Kasumi-1 (cell line): ENCODE measurements around the gene NPHP4.

Experiments
- DNase-seq, 2 experiments: peaks; one replicate each; lab custom pipeline; 2025; lab: John Stamatoyannopoulos, UW

The NPHP4 gene

GRCh38 chr1:5989731-5990271 is 2.4 kb downstream of the NPHP4 start:
- DNase-seq, result no peak

- DNase-seq, result no peak
Measured at GRCh38 chr1:5989286-5989605, 3.0 kb downstream of the NPHP4 start.

- DNase-seq, result no peak
Measured at GRCh38 chr1:5988596-5989285, 3.5 kb downstream of the NPHP4 start.

DNA sequence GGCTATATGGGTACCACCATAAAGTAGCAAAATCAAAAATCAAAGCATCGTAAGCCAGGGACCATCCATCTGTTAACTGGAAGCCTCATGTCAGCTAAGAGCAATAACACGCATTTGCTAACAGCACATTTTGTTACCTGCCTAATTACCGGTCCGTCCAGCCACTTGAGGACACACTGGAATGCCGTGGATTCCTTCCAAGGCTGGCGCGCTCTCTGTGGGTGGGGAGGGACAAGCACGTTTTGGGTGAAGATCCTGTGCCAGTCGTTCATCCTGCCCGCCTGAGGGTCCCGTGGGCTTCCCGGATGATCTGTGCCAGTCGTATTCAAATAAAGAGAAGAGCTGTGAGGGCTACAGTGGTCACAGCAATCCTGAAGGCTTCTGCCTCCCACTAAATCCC is 6.2 kb downstream of the NPHP4 start:
- no peak for DNase-seq

DNA sequence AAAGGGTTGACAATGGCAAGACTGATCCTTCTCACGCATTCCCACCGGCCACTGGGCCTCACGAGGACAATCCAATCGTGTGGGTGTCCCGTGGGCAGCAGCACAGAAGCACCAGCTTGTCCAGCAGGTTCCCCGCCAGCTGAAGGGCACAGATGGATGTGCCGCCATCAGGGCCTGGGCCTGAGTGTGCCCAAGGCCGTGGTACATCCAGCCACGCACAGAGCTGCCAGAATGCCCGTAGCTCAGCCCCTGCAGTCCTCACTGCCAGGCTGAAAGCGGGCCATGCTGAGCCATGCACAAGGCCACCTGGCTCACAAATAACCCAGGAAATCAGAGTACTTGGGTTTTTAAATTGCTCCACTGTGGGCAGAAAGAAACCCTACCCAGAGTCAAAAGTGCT is 7.0 kb downstream of the NPHP4 start:
- no peak for DNase-seq

DNA sequence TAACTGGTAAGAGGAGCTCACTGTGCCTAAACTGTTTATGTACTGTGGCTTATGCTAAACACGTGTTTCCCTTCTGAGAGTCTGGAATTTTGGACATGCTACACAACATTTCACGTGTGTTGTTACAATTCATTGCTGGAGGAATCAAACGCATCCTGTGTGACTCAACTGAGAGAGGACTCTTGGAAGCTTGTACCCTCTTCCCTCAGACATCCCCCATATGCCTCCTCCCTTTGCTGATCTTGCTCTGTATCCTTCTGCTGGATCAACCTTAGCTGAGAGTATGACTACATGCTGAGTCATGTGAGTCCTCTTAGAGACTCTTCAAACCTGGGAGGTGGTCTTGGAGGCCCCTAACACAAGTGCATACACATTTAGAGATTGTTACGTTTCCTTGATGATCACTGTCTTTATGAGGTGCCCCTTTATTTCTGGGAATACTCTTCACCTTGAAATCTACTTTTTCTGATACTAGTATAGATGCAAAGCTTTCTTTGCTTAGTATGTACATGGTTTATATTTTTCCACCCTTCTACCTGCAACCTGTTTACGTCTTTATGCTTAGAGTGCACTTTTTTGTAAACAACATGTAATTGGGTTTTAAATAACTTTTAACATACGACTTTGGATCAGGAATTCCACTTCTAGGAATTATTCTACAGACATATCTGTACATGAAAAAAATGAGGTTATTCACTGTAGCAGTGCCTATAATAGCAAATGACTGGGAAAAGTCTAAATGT is 8.7 kb downstream of the NPHP4 start:
- DNase-seq, result no peak

GRCh38 chr1:5982868-5983267 is 9.4 kb downstream of the NPHP4 start:
- no peak for DNase-seq

DNA sequence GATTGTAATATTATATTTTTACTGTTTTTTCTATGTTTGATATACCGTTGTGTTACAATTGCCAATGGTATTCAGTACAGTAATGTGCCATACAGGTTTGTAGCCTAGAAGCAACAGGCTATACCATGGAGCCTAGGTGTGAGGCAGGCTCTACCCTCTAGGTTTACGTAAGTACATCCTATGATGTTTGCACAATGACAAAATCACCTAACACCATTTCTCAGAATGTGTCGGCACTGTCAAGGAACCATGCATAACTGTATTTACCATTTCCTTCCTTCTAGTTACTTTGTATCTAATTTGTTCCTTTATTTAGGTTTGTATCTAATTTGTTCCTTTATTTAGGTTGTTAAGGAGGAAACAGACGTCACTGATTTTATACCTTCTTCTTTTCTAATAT is 9.9 kb downstream of the NPHP4 start:
- no peak for DNase-seq

DNA sequence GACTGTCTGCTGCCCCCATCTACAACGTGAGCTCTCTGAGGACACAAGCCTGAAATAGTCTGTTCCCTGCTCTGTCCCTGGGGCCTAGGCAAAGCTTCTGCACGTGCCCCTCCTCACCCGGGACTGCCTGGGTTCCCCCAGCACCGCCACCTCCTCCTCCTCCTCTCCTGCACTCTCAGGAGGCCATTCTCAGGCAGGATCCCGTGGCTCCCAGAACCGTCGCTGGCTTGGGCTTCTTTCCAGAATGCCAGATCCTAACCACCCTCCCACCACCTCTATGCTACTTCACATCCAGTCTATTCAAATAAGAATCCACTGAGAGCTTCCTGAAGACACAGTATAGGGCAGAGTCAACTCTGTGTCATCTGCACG is 11.2 kb downstream of the NPHP4 start:
- no peak for DNase-seq

- peak; percentile 39 to 47 for DNase-seq
Measured at GRCh38 chr1:5980314-5981008, 11.8 kb downstream of the NPHP4 start.

DNA sequence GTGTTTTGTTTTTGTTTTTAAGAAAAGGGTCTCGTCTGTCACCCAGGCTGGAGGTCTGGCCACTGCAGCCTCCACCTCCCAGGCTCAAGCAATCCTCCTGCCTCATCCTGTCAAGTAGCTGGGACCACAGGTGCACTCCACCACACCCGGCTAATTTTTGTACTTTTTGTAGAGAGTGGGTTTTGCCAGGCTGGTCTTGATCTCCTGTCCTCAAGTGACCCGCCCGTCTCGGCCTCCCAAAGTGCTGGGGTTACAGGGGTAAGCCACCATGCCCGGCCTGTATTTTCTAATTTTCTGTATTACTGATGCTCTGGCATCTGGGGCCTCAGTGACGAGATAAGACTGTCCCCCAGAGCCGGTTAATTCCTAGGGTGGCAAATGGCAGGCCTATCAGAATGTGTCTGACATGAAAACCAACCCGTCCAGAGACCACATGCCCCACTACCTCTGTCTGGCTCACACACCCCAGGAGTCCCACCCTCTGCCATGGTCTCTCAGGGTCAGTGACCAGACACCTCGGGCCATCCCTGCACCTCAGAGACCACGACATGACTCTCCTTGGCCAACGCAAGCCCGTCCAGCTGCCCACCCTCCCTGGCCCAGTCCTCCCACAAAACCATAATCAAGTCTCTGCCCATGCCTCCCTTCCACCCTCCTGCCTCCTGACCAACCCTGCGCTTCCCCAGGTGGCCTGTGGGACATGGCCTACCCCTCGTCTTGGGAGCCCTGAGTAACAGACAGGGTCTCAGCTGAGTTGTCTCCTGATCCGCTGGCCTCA is 12.5 kb downstream of the NPHP4 start:
- DNase-seq, result no peak

GRCh38 chr1:5978452-5978851 is 13.8 kb downstream of the NPHP4 start:
- DNase-seq, result no peak

GRCh38 chr1:5977494-5978444 is 14.5 kb downstream of the NPHP4 start:
- no peak for DNase-seq

DNA sequence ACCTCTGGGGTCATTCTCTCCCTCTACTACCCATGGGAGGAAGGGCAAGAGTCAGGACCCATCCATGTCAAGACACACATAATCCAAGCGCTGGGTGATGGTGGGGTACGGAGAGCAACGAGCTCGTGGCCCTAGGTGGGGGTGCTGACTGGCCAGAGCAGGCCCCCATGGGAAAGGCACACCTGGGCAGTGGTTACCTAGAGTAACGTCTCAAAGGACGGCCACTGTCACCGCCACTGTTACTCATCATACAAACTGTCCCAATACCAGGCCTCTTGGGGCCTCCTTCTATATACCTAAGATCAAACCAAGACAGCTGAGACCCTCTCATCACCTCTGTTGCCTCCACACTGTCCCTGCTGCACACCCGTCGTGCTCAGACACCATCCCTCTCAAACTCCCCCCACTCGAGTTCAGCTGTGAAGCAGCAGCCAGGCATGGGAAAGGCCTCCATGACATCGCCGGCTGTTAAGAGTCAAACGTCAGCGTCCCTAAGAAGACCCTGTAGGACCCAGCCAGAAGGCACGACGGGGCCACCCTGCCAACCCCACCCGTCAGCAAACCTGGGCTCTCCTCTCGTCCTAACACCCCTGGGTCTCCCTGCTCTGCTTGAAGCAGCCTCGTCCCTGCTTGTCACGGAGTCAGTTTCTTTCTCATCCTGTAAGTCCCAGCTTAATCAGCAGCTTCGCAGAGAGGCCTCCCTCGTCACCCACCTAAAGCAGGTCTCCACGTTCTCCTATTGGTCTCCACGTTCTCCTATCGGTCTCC is 15.3 kb downstream of the NPHP4 start:
- DNase-seq, result no peak

DNA sequence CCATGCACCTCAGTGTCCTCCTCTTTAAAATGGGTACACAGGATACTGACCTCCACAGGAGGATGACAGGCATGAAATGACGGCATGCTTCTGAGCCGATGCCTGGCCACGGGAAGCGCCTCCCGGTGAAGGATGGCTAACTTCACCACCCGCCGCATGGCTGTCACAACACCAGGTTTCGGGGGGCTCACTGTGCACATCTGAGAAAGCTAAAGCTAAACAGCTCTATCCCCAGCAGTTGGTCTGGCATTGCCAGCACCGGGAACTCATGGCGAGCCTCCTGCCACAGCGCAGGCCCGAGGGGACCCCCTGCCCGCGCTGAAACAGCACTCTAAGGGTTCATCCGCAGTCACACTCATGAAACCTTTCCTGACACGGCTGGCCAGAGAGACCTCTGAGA is 16.0 kb downstream of the NPHP4 start:
- DNase-seq, result no peak

DNA sequence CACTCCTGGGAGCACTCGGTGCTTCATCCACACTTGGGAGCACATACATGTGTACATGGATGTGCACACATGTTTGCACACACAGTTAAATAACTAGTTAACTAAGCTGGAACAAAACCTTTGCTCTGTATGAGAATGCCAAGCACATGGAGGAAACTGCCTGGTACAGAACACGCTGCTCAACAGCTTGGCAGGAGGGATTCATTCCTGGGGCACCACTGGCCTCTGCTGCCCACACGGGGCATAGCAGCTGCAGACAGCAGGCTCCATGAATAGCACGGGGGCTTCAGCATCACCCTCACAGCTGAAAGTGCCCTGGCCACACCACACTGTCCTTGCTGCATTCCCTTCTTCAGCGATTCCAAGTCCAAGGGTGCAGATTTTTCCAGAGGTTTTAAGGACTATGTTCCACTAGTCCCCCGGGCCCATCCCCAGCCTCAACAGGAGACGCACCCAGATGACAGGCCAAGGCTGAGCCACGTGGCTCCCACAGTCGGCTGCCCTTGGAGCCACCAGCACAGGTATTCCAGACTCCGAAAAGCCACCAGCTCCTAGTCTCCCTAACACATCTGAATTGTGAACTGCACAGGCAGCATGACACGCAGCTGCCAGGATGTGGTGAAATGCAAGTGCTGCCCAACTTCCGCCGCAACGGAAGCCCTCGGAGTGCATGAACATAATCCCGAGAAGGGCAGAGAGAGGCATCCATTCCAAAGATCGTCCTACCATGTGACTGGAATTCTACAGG is 16.9 kb downstream of the NPHP4 start:
- peak; percentile 69 to 73 for DNase-seq

- DNase-seq, result no peak
Measured at GRCh38 chr1:5974631-5975030, 17.6 kb downstream of the NPHP4 start.

- DNase-seq, result no peak
Measured at GRCh38 chr1:5973771-5974170, 18.5 kb downstream of the NPHP4 start.

- DNase-seq, result no peak
Measured at GRCh38 chr1:5972198-5972520, 20.1 kb downstream of the NPHP4 start.
